ENCODE measurements around the gene SMG7.

The SMG7 gene

GRCh38 chr1:183470147-183470960, 1.9 kb upstream of the SMG7 start:
- peak; percentile 93 for DNase-seq

- DNase-seq: peak; percentile 94
These were observed 1.1 kb upstream of the SMG7 start for GRCh38 chr1:183470961-183471742.

GRCh38 chr1:183471743-183472487, 384 bp upstream of the SMG7 start:
- DNase-seq: peak; percentile 98

GRCh38 chr1:183473217-183473536, 878 bp downstream of the SMG7 start:
- DNase-seq: no peak

GRCh38 chr1:183476081-183476480, 3.8 kb downstream of the SMG7 start:
- peak; percentile 60 for DNase-seq

GRCh38 chr1:183477986-183478781, 5.9 kb downstream of the SMG7 start:
- peak; percentile 24 for DNase-seq

- peak; percentile 21 for DNase-seq
These were observed 8.7 kb downstream of the SMG7 start for GRCh38 chr1:183480971-183481441.

GRCh38 chr1:183483224-183483623, 10.9 kb downstream of the SMG7 start:
- no peak for DNase-seq

GRCh38 chr1:183484254-183484653, 12.0 kb downstream of the SMG7 start:
- no peak for DNase-seq

GRCh38 chr1:183484851-183485250, 12.6 kb downstream of the SMG7 start:
- DNase-seq: no peak

- DNase-seq: peak; percentile 23
These were observed 15.6 kb downstream of the SMG7 start for GRCh38 chr1:183487674-183488442.

- DNase-seq: no peak
These were observed 18.6 kb downstream of the SMG7 start for GRCh38 chr1:183490932-183491331.

- DNase-seq: no peak
These were observed 21.4 kb downstream of the SMG7 start for GRCh38 chr1:183493540-183494245.

- DNase-seq: no peak
These were observed 23.1 kb downstream of the SMG7 start for GRCh38 chr1:183495420-183495819.

- DNase-seq: no peak
These were observed 24.9 kb downstream of the SMG7 start for GRCh38 chr1:183497218-183497617.

GRCh38 chr1:183498342-183498991, 26.2 kb downstream of the SMG7 start:
- no peak for DNase-seq

- DNase-seq: peak; percentile 60
These were observed 33.3 kb downstream of the SMG7 start for GRCh38 chr1:183505454-183506089.

- DNase-seq: no peak
These were observed 34.3 kb downstream of the SMG7 start for GRCh38 chr1:183506561-183506960.

GRCh38 chr1:183508694-183509093, 36.4 kb downstream of the SMG7 start:
- DNase-seq: no peak

- no peak for DNase-seq
These were observed 40.2 kb downstream of the SMG7 start for GRCh38 chr1:183512450-183512849.

All from OCI-M1 (cell line).